ENCODE data around the gene PFKFB4. TPM values are rescaled to one million over a fixed set of nuclear protein-coding genes. Genes with fewer than 3 reads are reported as not detected.

PFKFB4 gene
- total and polyA plus RNA-seq, 2 of the 4 experiments (the other 2 are of a cell fraction): 16.9 to 17.0 TPM

DNA sequence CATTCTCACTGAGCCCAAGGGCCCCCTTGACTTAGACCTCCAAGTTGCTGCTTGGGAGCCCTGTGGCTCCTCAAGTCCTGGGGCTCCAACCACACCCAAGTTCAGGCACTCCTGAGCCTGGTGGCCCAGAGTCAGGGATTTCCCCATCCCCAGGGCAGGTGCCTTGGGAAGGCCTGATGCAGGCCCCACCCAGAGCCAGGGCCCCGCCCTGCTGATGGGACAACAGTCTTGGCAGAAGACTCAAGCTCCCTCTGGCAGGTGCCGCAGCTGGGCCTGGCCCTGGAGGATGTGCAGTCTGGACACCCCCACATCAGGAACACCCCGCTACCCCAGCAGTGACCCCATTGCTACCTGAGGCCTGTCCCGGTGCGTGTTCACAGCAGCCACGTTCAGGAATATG lies 35.0 kb downstream of the PFKFB4 start:
- Histone ChIP-seq H3K9me1 (ENCODE audit: insufficient read depth, low read length) (0 out of 2 replicates have a peak, but pooled peaks cover 3% of the 10 kb centered on the region), H2BK5ac (ENCODE audit: low read depth, low read length, poor library complexity, severe bottlenecking) (no peak overlapping the region), H4K20me1 (ENCODE audit: insufficient read depth, low read length) (no peaks in the 10 kb centered on the region), H2BK15ac (ENCODE audit: low read depth, low read length) (no peak overlapping the region), H3K9me3 (ENCODE audit: control insufficient read depth, insufficient read depth, low read length) (no peaks in the 10 kb centered on the region), H3K27me3 (ENCODE audit: control insufficient read depth, insufficient read depth, low read length) (no peaks in the 10 kb centered on the region), H3K56ac (ENCODE audit: extremely low read depth, insufficient read depth, low read length) (no peak overlapping the region), H2BK20ac (ENCODE audit: low read depth, low read length) (no peak overlapping the region), H3K9ac (ENCODE audit: low read depth, low read length) (no peak overlapping the region), H3K23ac (ENCODE audit: low read depth, low read length) (no peak overlapping the region), H3K18ac (ENCODE audit: low read depth, low read length) (no peak overlapping the region), H3K4ac (ENCODE audit: low read depth, low read length) (no peak overlapping the region), H3K27ac (ENCODE audit: insufficient read depth, low read length) (no peak overlapping the region), H3K4me3 (ENCODE audit: insufficient read depth, low read depth, low read length) (no peak overlapping the region), H2AK9ac (replicated peaks; ENCODE audit: low read depth, low read length, poor library complexity) (no peak overlapping the region), H2BK120ac (ENCODE audit: low read depth, low read length) (no peak overlapping the region), H3K14ac (replicated peaks; ENCODE audit: low read depth, low read length) (no peak overlapping the region), H3K4me2 (ENCODE audit: low read depth, low read length) (no peak overlapping the region), H3K36me3 (ENCODE audit: control insufficient read depth, insufficient read depth, low read length) (peaks cover 17% of the 10 kb centered on the region), H4K8ac (ENCODE audit: low read depth in 2 of 2, low read length in 2 of 2) (no peak overlapping the region), H4K5ac (ENCODE audit: low read depth, low read length) (no peak overlapping the region), H2AFZ (replicated peaks; ENCODE audit: low read length, poor library complexity) (no peak overlapping the region), H4K91ac (ENCODE audit: insufficient read depth, low read depth, low read length) (no peak overlapping the region), H2AK5ac (ENCODE audit: low read depth, low read length) (no peak overlapping the region), H3K4me1 (ENCODE audit: control insufficient read depth, insufficient read depth, low read length) (0 out of 2 replicates have a peak, but pooled peaks cover 2% of the 10 kb centered on the region), H3K79me1 (ENCODE audit: low read depth in 1 of 2, low read length in 2 of 2) (no peaks in the 10 kb centered on the region)
- intact Hi-C loops (cut with micrococcal nuclease): no loop called here
- ATAC-seq (ENCODE audit: low read depth): no peak
- dilution Hi-C loops (cut with HindIII; ENCODE audit: low sequenced_read_pairs, unreplicated experiment): no loop called here
- no CpG with 5 or more reads among the region's 6 CpGs for WGBS, 2 experiments (ENCODE audit: extremely low coverage in 2 of 2, insufficient read length in 1 of 2)
- in situ Hi-C loops (cut with MboI; ENCODE audit: low sequenced_read_pairs): no loop called here
- ChIA-PET POLR2A (ENCODE audit: unreplicated experiment) (no interaction called here), CTCF (no interaction called here)
- BruUV-seq (replicated peaks): no TSS peak
- TF ChIP-seq RAD21 (IDR thresholded peaks at IDR 0.05; ENCODE audit: low read length): no peak
- no peak for TF ChIP-seq MXI1 (IDR thresholded peaks at IDR 0.05; ENCODE audit: borderline replicate concordance, low read depth, low read length)
- no peak for TF ChIP-seq RCOR1 (IDR thresholded peaks at IDR 0.05; ENCODE audit: insufficient replicate concordance, low read length)
- TF ChIP-seq POLR2A (IDR thresholded peaks at IDR 0.05; ENCODE audit: low read depth, low read length): no peak
- no peak for TF ChIP-seq NFE2L2 (IDR thresholded peaks at IDR 0.05; ENCODE audit: low read depth, low read length)
- TF ChIP-seq CEBPB (IDR thresholded peaks at IDR 0.05; ENCODE audit: low read depth, low read length): no peak
- no peak for TF ChIP-seq CHD1 (IDR thresholded peaks at IDR 0.05; ENCODE audit: low read depth, low read length)
- TF ChIP-seq BHLHE40 (IDR thresholded peaks at IDR 0.05; ENCODE audit: low read depth, low read length): no peak
- TF ChIP-seq, protein P1, sequence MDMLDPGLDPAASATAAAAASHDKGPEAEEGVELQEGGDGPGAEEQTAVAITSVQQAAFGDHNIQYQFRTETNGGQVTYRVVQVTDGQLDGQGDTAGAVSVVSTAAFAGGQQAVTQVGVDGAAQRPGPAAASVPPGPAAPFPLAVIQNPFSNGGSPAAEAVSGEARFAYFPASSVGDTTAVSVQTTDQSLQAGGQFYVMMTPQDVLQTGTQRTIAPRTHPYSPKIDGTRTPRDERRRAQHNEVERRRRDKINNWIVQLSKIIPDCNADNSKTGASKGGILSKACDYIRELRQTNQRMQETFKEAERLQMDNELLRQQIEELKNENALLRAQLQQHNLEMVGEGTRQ (IDR thresholded peaks at IDR 0.05; ENCODE audit: low read depth, low read length): no peak
- TF ChIP-seq FOS (IDR thresholded peaks at IDR 0.05; ENCODE audit: low read depth, low read length): no peak
- TF ChIP-seq, protein P2, sequence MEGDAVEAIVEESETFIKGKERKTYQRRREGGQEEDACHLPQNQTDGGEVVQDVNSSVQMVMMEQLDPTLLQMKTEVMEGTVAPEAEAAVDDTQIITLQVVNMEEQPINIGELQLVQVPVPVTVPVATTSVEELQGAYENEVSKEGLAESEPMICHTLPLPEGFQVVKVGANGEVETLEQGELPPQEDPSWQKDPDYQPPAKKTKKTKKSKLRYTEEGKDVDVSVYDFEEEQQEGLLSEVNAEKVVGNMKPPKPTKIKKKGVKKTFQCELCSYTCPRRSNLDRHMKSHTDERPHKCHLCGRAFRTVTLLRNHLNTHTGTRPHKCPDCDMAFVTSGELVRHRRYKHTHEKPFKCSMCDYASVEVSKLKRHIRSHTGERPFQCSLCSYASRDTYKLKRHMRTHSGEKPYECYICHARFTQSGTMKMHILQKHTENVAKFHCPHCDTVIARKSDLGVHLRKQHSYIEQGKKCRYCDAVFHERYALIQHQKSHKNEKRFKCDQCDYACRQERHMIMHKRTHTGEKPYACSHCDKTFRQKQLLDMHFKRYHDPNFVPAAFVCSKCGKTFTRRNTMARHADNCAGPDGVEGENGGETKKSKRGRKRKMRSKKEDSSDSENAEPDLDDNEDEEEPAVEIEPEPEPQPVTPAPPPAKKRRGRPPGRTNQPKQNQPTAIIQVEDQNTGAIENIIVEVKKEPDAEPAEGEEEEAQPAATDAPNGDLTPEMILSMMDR (conservative IDR thresholded peaks at IDR 0.05; ENCODE audit: low read depth, low read length): no peak
- TF ChIP-seq MAZ (IDR thresholded peaks at IDR 0.05; ENCODE audit: borderline replicate concordance, low read depth, low read length): no peak
- TF ChIP-seq RFX5 (IDR thresholded peaks at IDR 0.05; ENCODE audit: low read depth, low read length): no peak
- no peak for DNase-seq
